HEK293 (cell line): Measurements from ENCODE around the gene ADAMTS16.

ENCODE experiments used
- ZIC2 ChIP-seq: fragments of 450-650 bp; formaldehyde crosslinking; IDR thresholded peaks from 2 replicates; pipeline ENCODE4 v1.5.1; 2016; ENCODE audit warnings: missing biosample characterization, missing genetic modification characterization
- ZNF274 ChIP-seq, 2 experiments: fragments of 200-500 bp in 1 of 2; fragments of 450-650 bp in 1 of 2; sonication (Bioruptor generic) in 1 of 2; formaldehyde crosslinking in 1 of 2; IDR thresholded peaks; 2 replicates each; pipeline versions ENCODE4 v1.5.1 to v1.6.1; 2014 to 2016; ENCODE audit warnings: borderline replicate concordance in 1 of 2, inconsistent platforms in 1 of 2, low read length in 1 of 2, missing biosample characterization in 1 of 2, missing genetic modification characterization in 1 of 2
- ZSCAN5A ChIP-seq: fragments of 450-650 bp; formaldehyde crosslinking; IDR thresholded peaks from 2 replicates; pipeline ENCODE4 v1.5.1; 2016; ENCODE audit warnings: missing biosample characterization, missing genetic modification characterization

GRCh38 chr5:5296051-5296450 lies 155.9 kb downstream of the ADAMTS16 start:
- no peak for TF ChIP-seq ZSCAN5A
- no peak for TF ChIP-seq ZIC2 (tag by site-specific recombination)
- TF ChIP-seq ZNF274 (IDR thresholded peaks at IDR 0.05; ENCODE audit: low read length), result no peak
- no peak for TF ChIP-seq ZNF274 (tag by site-specific recombination; IDR thresholded peaks at IDR 0.05; ENCODE audit: borderline replicate concordance)
